Measurements from ENCODE around the gene ELK3. TPM values are rescaled to one million over a fixed set of nuclear protein-coding genes. Genes with fewer than 3 reads are reported as not detected.
A peak's percentile ranks its signal among the peaks of the same experiment; 100 is the strongest.

Gene ELK3
- total RNA-seq, 1 experiment from 2014 or later, result 17.8 TPM

GRCh38 chr12:96211988-96212387 is 17.8 kb downstream of the ELK3 start:
- DNase-seq (ENCODE audit: low spot score), result no peak

GRCh38 chr12:96212456-96213375 is 18.5 kb downstream of the ELK3 start:
- DNase-seq (ENCODE audit: low spot score), result no peak

- DNase-seq (ENCODE audit: low spot score), result no peak
Measured at GRCh38 chr12:96213869-96214268, 19.7 kb downstream of the ELK3 start.

GRCh38 chr12:96215919-96216273 is 21.7 kb downstream of the ELK3 start:
- no peak for DNase-seq (ENCODE audit: low spot score)

- no peak for DNase-seq (ENCODE audit: low spot score)
Measured at GRCh38 chr12:96218989-96219678, 25.0 kb downstream of the ELK3 start.

GRCh38 chr12:96219700-96220206 is 25.6 kb downstream of the ELK3 start:
- peak; percentile 90 for DNase-seq (ENCODE audit: low spot score)

GRCh38 chr12:96220902-96221301 is 26.7 kb downstream of the ELK3 start:
- no peak for DNase-seq (ENCODE audit: low spot score)

GRCh38 chr12:96221391-96221790 is 27.2 kb downstream of the ELK3 start:
- DNase-seq (ENCODE audit: low spot score), result no peak

- no peak for DNase-seq (ENCODE audit: low spot score)
Measured at GRCh38 chr12:96223411-96224218, 29.4 kb downstream of the ELK3 start.

- no peak for DNase-seq (ENCODE audit: low spot score)
Measured at GRCh38 chr12:96224219-96224615, 30.0 kb downstream of the ELK3 start.

- DNase-seq (ENCODE audit: low spot score), result no peak
Measured at GRCh38 chr12:96225044-96225855, 31.1 kb downstream of the ELK3 start.

GRCh38 chr12:96225994-96226399 is 31.8 kb downstream of the ELK3 start:
- no peak for DNase-seq (ENCODE audit: low spot score)

GRCh38 chr12:96226401-96226800 is 32.2 kb downstream of the ELK3 start:
- DNase-seq (ENCODE audit: low spot score), result no peak

GRCh38 chr12:96226801-96227348 is 32.7 kb downstream of the ELK3 start:
- DNase-seq (ENCODE audit: low spot score), result no peak

- no peak for DNase-seq (ENCODE audit: low spot score)
Measured at GRCh38 chr12:96227365-96228106, 33.4 kb downstream of the ELK3 start.

GRCh38 chr12:96228566-96229248 is 34.5 kb downstream of the ELK3 start:
- no peak for DNase-seq (ENCODE audit: low spot score)

- no peak for DNase-seq (ENCODE audit: low spot score)
Measured at GRCh38 chr12:96230646-96231045, 36.5 kb downstream of the ELK3 start.

- DNase-seq (ENCODE audit: low spot score), result no peak
Measured at GRCh38 chr12:96233168-96233567, 39.0 kb downstream of the ELK3 start.

- DNase-seq (ENCODE audit: low spot score), result no peak
Measured at GRCh38 chr12:96233939-96234461, 39.8 kb downstream of the ELK3 start.
